Activated CD4-positive, alpha-beta memory T cell treated with anti-CD3 and anti-CD28 coated beads, Interleukin-2, amount 10 ng/mL, durations not matched to agents 7 days and 5 days (primary cell): ENCODE data around the gene EHD2. TPM values are rescaled to one million over a fixed set of nuclear protein-coding genes. Genes with fewer than 3 reads are reported as not detected.
"Not testable (repeated sequence)": the region's sequence is repeated elsewhere in the genome, so short reads cannot be mapped to it uniquely, and the experiment has no call there.

ENCODE experiments used
- CTCF ChIA-PET: fragments of 350-600 bp; sonication (Branson Sonifier 250); formaldehyde crosslinking; loops from one replicate; lab custom pipeline; 2021; ENCODE audit warnings: antibody characterized with exemption, inconsistent platforms; lab: Charles Lee
- POLR2A ChIA-PET: fragments of 350-600 bp; sonication (Branson Sonifier 250); formaldehyde crosslinking; loops from one replicate; lab custom pipeline; 2021; ENCODE audit warnings: antibody characterized with exemption; lab: Charles Lee
- DNase-seq: peaks from one replicate; pipeline ENCODE4 v3.0.0-alpha.2; 2020
- H3K27ac Mint-ChIP-seq: one replicate; pipeline ENCODE4 v1.8.0; 2021; ENCODE audit warnings: mild to moderate bottlenecking, mixed read lengths
- H3K27me3 Mint-ChIP-seq: one replicate; pipeline ENCODE4 v1.8.0; 2021; ENCODE audit warnings: mixed read lengths
- H3K36me3 Mint-ChIP-seq: one replicate; pipeline ENCODE4 v1.8.0; 2021; ENCODE audit warnings: low read depth, mixed read lengths
- H3K4me1 Mint-ChIP-seq: one replicate; pipeline ENCODE4 v1.8.0; 2021; ENCODE audit warnings: mixed read lengths
- H3K4me3 Mint-ChIP-seq: one replicate; pipeline ENCODE4 v1.8.0; 2021; ENCODE audit warnings: mild to moderate bottlenecking, mixed read lengths
- H3K9me3 Mint-ChIP-seq: one replicate; pipeline ENCODE4 v1.8.0; 2021; ENCODE audit warnings: mixed read lengths
- total RNA-seq, 2 experiments: library from RNA; stranded (reverse); gene quantifications; one replicate each; pipeline ENCODE4 v1.2.3, GENCODE V29; 2021

The EHD2 gene
- total RNA-seq, 2 experiments from 2014 or later, result not detected

- POLR2A ChIA-PET, result interaction anchor here (0.6 to 1.3 kb wide), 2 partner anchors 10 to 410 kb away, joined by 5 to 6 read pairs; no protein-coding TSS in a partner anchor
- CTCF ChIA-PET, result interaction anchor here (1.1 kb wide), 1 partner anchor 22 kb away, joined by 5 read pairs; no protein-coding TSS in a partner anchor
- DNase-seq, result no peak
- peaks cover 46% of the 10 kb centered on the region for H3K36me3 Mint-ChIP-seq
- no peaks in the 10 kb centered on the region for H3K4me1 Mint-ChIP-seq
- H3K27ac Mint-ChIP-seq, result no peak overlapping the region
- no peaks in the 10 kb centered on the region for H3K27me3 Mint-ChIP-seq
- no peaks in the 10 kb centered on the region for H3K9me3 Mint-ChIP-seq
- no peak overlapping the region for H3K4me3 Mint-ChIP-seq
Observed at GRCh38 chr19:47757617-47758442, 44.6 kb downstream of the EHD2 start.

DNA sequence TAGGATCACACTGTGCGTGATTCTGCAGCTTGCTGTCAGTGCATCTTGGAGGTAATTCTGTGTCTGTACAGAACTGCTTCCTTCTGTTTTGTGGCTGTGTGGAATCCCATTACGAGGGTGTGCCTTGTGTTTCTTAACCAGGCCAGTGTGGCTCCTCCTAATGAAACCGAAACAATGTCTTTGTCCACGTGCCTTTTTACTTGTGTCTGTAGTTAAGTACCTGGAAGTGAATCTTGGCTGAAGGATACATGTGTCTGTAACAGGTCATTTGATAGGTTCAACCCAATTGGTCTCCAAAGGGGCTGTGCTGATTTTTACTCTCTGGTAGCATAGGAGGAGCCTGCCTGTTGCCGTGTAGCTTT is 45.2 kb downstream of the EHD2 start:
- no peaks in the 10 kb centered on the region for H3K9me3 Mint-ChIP-seq
- no peak for DNase-seq
- no peak overlapping the region for H3K4me3 Mint-ChIP-seq
- no peak overlapping the region for H3K27ac Mint-ChIP-seq
- CTCF ChIA-PET, result interaction anchor here (1.1 kb wide), 1 partner anchor 21 kb away, joined by 5 read pairs; no protein-coding TSS in a partner anchor
- POLR2A ChIA-PET, result interaction anchor here (0.6 to 1.3 kb wide), 2 partner anchors 9 to 410 kb away, joined by 5 to 6 read pairs; no protein-coding TSS in a partner anchor
- H3K27me3 Mint-ChIP-seq, result no peaks in the 10 kb centered on the region
- peaks cover 40% of the 10 kb centered on the region for H3K36me3 Mint-ChIP-seq
- no peaks in the 10 kb centered on the region for H3K4me1 Mint-ChIP-seq

- CTCF ChIA-PET, result no interaction called here
Observed at GRCh38 chr19:47760632-47760999, 47.4 kb downstream of the EHD2 start.

GRCh38 chr19:47761566-47761965 is 48.3 kb downstream of the EHD2 start:
- no peak for DNase-seq
- no peaks in the 10 kb centered on the region for H3K4me1 Mint-ChIP-seq
- peaks cover 26% of the 10 kb centered on the region for H3K36me3 Mint-ChIP-seq
- H3K27me3 Mint-ChIP-seq, result no peaks in the 10 kb centered on the region
- no peak overlapping the region for H3K27ac Mint-ChIP-seq
- H3K4me3 Mint-ChIP-seq, result no peak overlapping the region
- POLR2A ChIA-PET, result no interaction called here
- CTCF ChIA-PET, result no interaction called here
- H3K9me3 Mint-ChIP-seq, result no peaks in the 10 kb centered on the region

More at GRCh38 chr19:47760632-47760999, 47.4 kb downstream of the EHD2 start:
- DNase-seq, result no peak
- POLR2A ChIA-PET, result no interaction called here
- Mint-ChIP-seq H3K4me3 (no peak overlapping the region), H3K27ac (no peak overlapping the region), H3K4me1 (no peaks in the 10 kb centered on the region), H3K36me3 (peaks cover 32% of the 10 kb centered on the region), H3K27me3 (no peaks in the 10 kb centered on the region), H3K9me3 (no peaks in the 10 kb centered on the region)

DNA sequence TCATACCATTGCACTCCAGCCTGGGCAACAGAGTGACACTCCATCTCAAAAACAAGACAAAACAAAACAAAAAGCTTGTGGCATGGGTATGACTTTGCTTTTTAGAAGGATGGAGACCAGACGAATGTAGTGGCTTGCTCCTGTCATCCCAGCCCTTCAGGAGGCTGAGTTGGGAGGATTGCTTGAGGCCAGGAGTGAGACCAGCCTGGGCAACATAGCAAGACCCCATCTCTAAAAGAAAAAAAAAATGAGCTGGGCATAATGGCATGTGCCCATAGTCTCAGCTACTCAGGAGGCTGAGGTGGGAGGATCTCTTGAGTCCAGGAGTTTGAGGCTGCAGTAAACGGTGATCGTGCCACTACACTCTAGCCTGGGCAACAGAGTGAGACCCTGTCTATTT is 48.9 kb downstream of the EHD2 start:
- Mint-ChIP-seq H3K36me3 (peaks cover 20% of the 10 kb centered on the region), H3K27ac (no peak overlapping the region), H3K9me3 (no peaks in the 10 kb centered on the region), H3K27me3 (no peaks in the 10 kb centered on the region), H3K4me1 (no peaks in the 10 kb centered on the region), H3K4me3 (no peak overlapping the region)
- DNase-seq, result no peak
- POLR2A ChIA-PET, result no interaction called here
- CTCF ChIA-PET, result no interaction called here

GRCh38 chr19:47762615-47763308 is 49.5 kb downstream of the EHD2 start:
- no peak for DNase-seq
- POLR2A ChIA-PET, result no interaction called here
- no peak overlapping the region for H3K27ac Mint-ChIP-seq
- H3K36me3 Mint-ChIP-seq, result peaks cover 14% of the 10 kb centered on the region
- CTCF ChIA-PET, result no interaction called here
- no peak overlapping the region for H3K4me3 Mint-ChIP-seq
- no peaks in the 10 kb centered on the region for H3K27me3 Mint-ChIP-seq
- H3K4me1 Mint-ChIP-seq, result no peaks in the 10 kb centered on the region
- H3K9me3 Mint-ChIP-seq, result no peaks in the 10 kb centered on the region

- H3K27me3 Mint-ChIP-seq, H3K27ac Mint-ChIP-seq, DNase-seq, H3K36me3 Mint-ChIP-seq, H3K4me3 Mint-ChIP-seq, H3K9me3 Mint-ChIP-seq, H3K4me1 Mint-ChIP-seq: not testable (repeated sequence)
- ChIA-PET POLR2A (interaction anchor here (0.8 kb wide), 1 partner anchor 19 kb away, joined by 3 read pairs; the partner anchor contains the start of gene NOP53), CTCF (interaction anchor here (1.0 to 1.3 kb wide), 2 partner anchors 26 to 27 kb away, joined by 3 to 4 read pairs; no protein-coding TSS in a partner anchor)
Observed at GRCh38 chr19:47764705-47765104, 51.5 kb downstream of the EHD2 start.

DNA sequence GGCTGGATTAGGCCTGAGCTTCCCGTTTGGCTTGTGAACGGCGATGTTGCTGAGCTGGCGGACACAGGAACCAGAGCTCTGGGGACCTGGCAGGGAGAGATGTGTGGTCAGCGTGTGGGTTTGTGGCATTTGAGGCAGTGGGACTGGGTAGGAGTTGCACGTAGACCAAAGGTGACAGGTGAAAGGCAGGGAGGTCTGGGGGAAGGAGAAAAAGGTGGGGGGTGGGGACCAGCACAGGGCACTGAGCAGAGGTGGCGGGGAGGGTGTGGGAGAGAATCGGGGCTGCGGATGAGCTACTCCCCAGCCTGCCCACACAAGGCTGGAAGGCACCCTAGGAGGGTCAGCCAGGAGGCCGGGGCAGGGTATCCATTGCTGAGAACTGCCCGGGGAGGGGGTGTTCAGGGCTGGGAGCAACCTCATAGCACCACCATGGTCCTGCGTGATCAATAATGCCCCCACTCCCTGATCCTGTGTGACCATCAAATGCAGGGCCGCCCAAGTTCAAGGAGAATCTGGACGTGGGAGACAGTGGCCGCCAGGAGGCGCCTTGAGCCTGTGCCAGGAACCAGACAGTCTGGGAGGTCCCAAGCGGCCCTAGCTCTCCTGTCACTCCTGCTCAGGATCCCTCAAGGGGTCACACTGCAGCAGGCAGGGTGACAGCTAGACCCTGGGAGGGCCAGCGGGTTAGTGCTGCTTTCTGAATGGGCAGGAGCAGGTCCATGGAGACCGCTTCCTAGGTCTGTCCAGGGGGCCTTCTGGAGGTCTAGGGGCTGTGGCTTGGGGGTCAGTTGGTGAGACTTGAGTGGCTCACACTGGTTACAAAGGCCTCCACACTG is 52.5 kb downstream of the EHD2 start:
- peak; percentile 53 for DNase-seq
- Mint-ChIP-seq H3K4me1 (no peaks in the 10 kb centered on the region), H3K27me3 (peaks cover 4% of the 10 kb centered on the region), H3K36me3 (no peaks in the 10 kb centered on the region), H3K9me3 (no peaks in the 10 kb centered on the region), H3K27ac (no peak overlapping the region), H3K4me3 (no peak overlapping the region)
- CTCF ChIA-PET, result interaction anchor here (0.6 to 1.3 kb wide), 8 partner anchors 9 to 49 kb away, joined by 3 to 4 read pairs (median 3); no protein-coding TSS in a partner anchor
- POLR2A ChIA-PET, result interaction anchor here (0.6 to 1.2 kb wide), 3 partner anchors 20 to 1301 kb away, joined by 3 read pairs; partner anchors contain the start of gene NOP53

- H3K4me3 Mint-ChIP-seq, result no peak overlapping the region
- no peaks in the 10 kb centered on the region for H3K9me3 Mint-ChIP-seq
- ChIA-PET POLR2A (interaction anchor here (1.0 to 1.2 kb wide), 2 partner anchors 10 to 26 kb away, joined by 3 read pairs; no protein-coding TSS in a partner anchor), CTCF (interaction anchor here (1.2 to 1.6 kb wide), 5 partner anchors 13 to 103 kb away, joined by 3 to 5 read pairs (median 3); no protein-coding TSS in a partner anchor)
- peaks cover 4% of the 10 kb centered on the region for H3K27me3 Mint-ChIP-seq
- DNase-seq, result no peak
- no peaks in the 10 kb centered on the region for H3K4me1 Mint-ChIP-seq
- H3K36me3 Mint-ChIP-seq, result no peaks in the 10 kb centered on the region
- H3K27ac Mint-ChIP-seq, result no peak overlapping the region
Observed at GRCh38 chr19:47766359-47766620, 53.1 kb downstream of the EHD2 start.

GRCh38 chr19:47766670-47767069 is 53.4 kb downstream of the EHD2 start:
- POLR2A ChIA-PET, result interaction anchor here (1.0 to 1.2 kb wide), 2 partner anchors 9 to 26 kb away, joined by 3 read pairs; no protein-coding TSS in a partner anchor
- no peak for DNase-seq
- no peaks in the 10 kb centered on the region for H3K4me1 Mint-ChIP-seq
- no peak overlapping the region for H3K27ac Mint-ChIP-seq
- H3K9me3 Mint-ChIP-seq, result no peaks in the 10 kb centered on the region
- H3K4me3 Mint-ChIP-seq, result no peak overlapping the region
- CTCF ChIA-PET, result interaction anchor here (1.2 to 1.6 kb wide), 3 partner anchors 21 to 103 kb away, joined by 3 to 5 read pairs (median 3); no protein-coding TSS in a partner anchor
- H3K27me3 Mint-ChIP-seq, result peaks cover 4% of the 10 kb centered on the region
- no peaks in the 10 kb centered on the region for H3K36me3 Mint-ChIP-seq

- Mint-ChIP-seq H3K36me3 (no peaks in the 10 kb centered on the region), H3K4me1 (no peaks in the 10 kb centered on the region), H3K27me3 (peaks cover 4% of the 10 kb centered on the region), H3K4me3 (no peak overlapping the region), H3K27ac (no peak overlapping the region), H3K9me3 (no peaks in the 10 kb centered on the region)
- ChIA-PET POLR2A (interaction anchor here (1.0 to 1.4 kb wide), 3 partner anchors 9 to 27 kb away, joined by 3 to 6 read pairs (median 3); no protein-coding TSS in a partner anchor), CTCF (interaction anchor here (1.0 to 1.6 kb wide), 5 partner anchors 8 to 102 kb away, joined by 3 to 5 read pairs (median 3); partner anchors contain the start of gene NOP53)
- DNase-seq, result no peak
Observed at GRCh38 chr19:47767349-47767748, 54.1 kb downstream of the EHD2 start.

DNA sequence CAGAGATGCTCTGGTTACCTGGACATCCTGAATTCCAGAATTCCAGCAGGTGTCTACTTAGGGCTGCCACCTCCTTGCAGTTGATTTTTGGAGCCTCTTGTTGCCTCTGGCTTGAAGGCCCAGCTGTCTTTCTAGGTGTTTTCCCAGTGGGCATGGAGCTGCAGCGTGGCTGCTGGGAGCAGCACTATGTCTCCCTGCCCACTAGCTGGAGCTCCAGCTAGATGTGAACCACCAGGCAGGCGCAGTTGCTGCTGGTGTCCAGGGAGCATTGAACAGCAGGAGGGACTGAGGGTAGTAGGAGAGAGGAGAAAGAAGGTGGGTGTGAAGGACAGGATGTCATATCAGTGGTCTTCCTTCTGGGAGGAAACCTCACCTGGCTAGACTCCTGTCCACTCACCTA is 55.4 kb downstream of the EHD2 start:
- H3K27ac Mint-ChIP-seq, result no peak overlapping the region
- ChIA-PET CTCF (interaction anchor here (1.4 kb wide), 1 partner anchor 9 kb away, joined by 3 read pairs; no protein-coding TSS in a partner anchor), POLR2A (interaction anchor here (1.4 kb wide), 1 partner anchor 10 kb away, joined by 6 read pairs; no protein-coding TSS in a partner anchor)
- H3K4me1 Mint-ChIP-seq, result no peaks in the 10 kb centered on the region
- peaks cover 4% of the 10 kb centered on the region for H3K27me3 Mint-ChIP-seq
- no peaks in the 10 kb centered on the region for H3K9me3 Mint-ChIP-seq
- H3K4me3 Mint-ChIP-seq, result no peak overlapping the region
- DNase-seq, result no peak
- H3K36me3 Mint-ChIP-seq, result no peaks in the 10 kb centered on the region
